MM.1S (cell line): ENCODE measurements around the gene SNX6.

ENCODE experiments used
- EZH2 ChIP-seq: fragments of 300-600 bp; sonication (generic); optimal IDR thresholded peaks from 2 replicates; pipeline ENCODE3; 2017; ENCODE audit warnings: low read depth, mild to moderate bottlenecking, antibody characterized with exemption, low read length, mixed read lengths
- TF ChIP-seq, protein P1 (sequence below): fragments of 300-600 bp; sonication (generic); IDR thresholded peaks from 2 replicates; pipeline ENCODE4 v1.5.1; 2016; ENCODE audit warnings: antibody characterized with exemption, low read length, mixed read lengths

- no peak for TF ChIP-seq EZH2
- TF ChIP-seq, protein P1, sequence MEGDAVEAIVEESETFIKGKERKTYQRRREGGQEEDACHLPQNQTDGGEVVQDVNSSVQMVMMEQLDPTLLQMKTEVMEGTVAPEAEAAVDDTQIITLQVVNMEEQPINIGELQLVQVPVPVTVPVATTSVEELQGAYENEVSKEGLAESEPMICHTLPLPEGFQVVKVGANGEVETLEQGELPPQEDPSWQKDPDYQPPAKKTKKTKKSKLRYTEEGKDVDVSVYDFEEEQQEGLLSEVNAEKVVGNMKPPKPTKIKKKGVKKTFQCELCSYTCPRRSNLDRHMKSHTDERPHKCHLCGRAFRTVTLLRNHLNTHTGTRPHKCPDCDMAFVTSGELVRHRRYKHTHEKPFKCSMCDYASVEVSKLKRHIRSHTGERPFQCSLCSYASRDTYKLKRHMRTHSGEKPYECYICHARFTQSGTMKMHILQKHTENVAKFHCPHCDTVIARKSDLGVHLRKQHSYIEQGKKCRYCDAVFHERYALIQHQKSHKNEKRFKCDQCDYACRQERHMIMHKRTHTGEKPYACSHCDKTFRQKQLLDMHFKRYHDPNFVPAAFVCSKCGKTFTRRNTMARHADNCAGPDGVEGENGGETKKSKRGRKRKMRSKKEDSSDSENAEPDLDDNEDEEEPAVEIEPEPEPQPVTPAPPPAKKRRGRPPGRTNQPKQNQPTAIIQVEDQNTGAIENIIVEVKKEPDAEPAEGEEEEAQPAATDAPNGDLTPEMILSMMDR = no peak
These were observed 10.9 kb upstream of the SNX6 start for GRCh38 chr14:34640826-34641225.
